Skeletal muscle tissue (tissue), 4 donors: ENCODE data around the gene THSD7A. TPM values are rescaled to one million over a fixed set of nuclear protein-coding genes. Genes with fewer than 3 reads are reported as not detected.
A peak's percentile ranks its signal among the peaks of the same experiment; 100 is the strongest.

Experiments
- H3K27ac ChIP-seq: one replicate; pipeline ENCODE4 v1.7.0; 2013; ENCODE audit warnings: mild to moderate bottlenecking, low read depth, low read length, inconsistent platforms
- H3K27me3 ChIP-seq, 3 donors: one replicate each; pipeline ENCODE4 v1.7.0; 2013; ENCODE audit warnings: low read length in 3 of 3; ENCODE audit not compliant: control insufficient read depth in 3 of 3, insufficient read depth in 3 of 3
- H3K36me3 ChIP-seq, 3 donors: one replicate each; pipeline ENCODE4 v1.7.0; 2013; ENCODE audit warnings: low read length in 3 of 3; ENCODE audit not compliant: control insufficient read depth in 3 of 3, insufficient read depth in 3 of 3
- H3K4me1 ChIP-seq, 3 donors: one replicate each; pipeline ENCODE4 v1.7.0; 2013; ENCODE audit warnings: low read length in 3 of 3, mild to moderate bottlenecking in 3 of 3; ENCODE audit not compliant: control insufficient read depth in 3 of 3, insufficient read depth in 3 of 3
- H3K4me3 ChIP-seq, 3 donors: one replicate each; pipeline ENCODE4 v1.7.0; 2013; ENCODE audit warnings: low read length in 3 of 3
- H3K9ac ChIP-seq, 3 donors: one replicate each; pipeline ENCODE4 v1.7.0; 2013; ENCODE audit warnings: low read length in 3 of 3, mild to moderate bottlenecking in 3 of 3, moderate library complexity in 2 of 3, low read depth in 1 of 3
- H3K9me3 ChIP-seq, 3 donors: one replicate each; pipeline ENCODE4 v1.7.0; 2013; ENCODE audit warnings: low read length in 3 of 3; ENCODE audit not compliant: control insufficient read depth in 3 of 3
- total RNA-seq: library from RNA; depleted of rRNA; stranded (reverse); fragments of >200 nt; gene quantifications from one replicate; pipeline ENCODE4 v1.2.3, GENCODE V29; 2014
- donor health status: Osteomylitis.

The THSD7A gene
- total RNA-seq, 1 donor from 2014 or later = 4.7 TPM

- no peaks in the 10 kb centered on the region for H3K27me3 ChIP-seq
- no peaks in the 10 kb centered on the region for H3K4me1 ChIP-seq
- no peak overlapping the region for H3K9ac ChIP-seq
- H3K36me3 ChIP-seq = no peaks in the 10 kb centered on the region
- H3K27ac ChIP-seq = no peak overlapping the region
- no peaks in the 10 kb centered on the region for H3K9me3 ChIP-seq
- H3K4me3 ChIP-seq = no peak overlapping the region
Measured at GRCh38 chr7:11469028-11469745, 362.8 kb downstream of the THSD7A start.

DNA sequence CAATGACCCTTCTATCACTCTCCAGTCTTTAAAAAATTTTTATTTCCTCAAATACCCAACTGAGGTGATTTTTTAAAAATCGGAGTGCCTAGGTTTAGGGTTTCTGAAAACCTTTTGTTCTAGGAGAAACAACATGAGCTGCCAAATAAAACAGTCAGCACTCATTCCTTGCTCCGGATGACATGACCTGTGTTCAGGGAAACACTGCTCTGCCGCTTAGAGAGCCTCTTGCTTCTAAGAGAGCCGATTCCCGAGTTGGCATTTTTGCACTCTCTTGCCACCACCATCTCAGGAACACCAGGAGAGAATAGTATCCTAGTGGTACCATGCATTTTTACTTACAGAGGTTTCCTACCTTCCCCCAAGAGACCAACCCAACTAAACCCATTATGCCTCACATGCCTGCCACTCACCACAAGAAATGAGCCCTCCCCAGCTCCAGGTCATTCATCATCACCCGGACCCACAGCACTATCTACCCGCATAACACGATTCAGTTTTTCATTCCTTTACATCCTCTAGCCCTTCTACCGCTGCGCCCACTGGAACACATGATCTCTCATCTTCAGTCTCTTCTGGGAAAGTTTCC is 365.4 kb downstream of the THSD7A start:
- Histone ChIP-seq H3K4me3 (no peak overlapping the region), H3K9ac (no peak overlapping the region), H3K27ac (no peak overlapping the region), H3K9me3 (no peaks in the 10 kb centered on the region), H3K36me3 (no peaks in the 10 kb centered on the region), H3K4me1 (no peaks in the 10 kb centered on the region), H3K27me3 (no peaks in the 10 kb centered on the region)

GRCh38 chr7:11464624-11465023 is 367.4 kb downstream of the THSD7A start:
- H3K4me3 ChIP-seq = no peak overlapping the region
- H3K9ac ChIP-seq = no peak overlapping the region
- no peaks in the 10 kb centered on the region for H3K27me3 ChIP-seq
- no peak overlapping the region for H3K27ac ChIP-seq
- H3K4me1 ChIP-seq = no peaks in the 10 kb centered on the region
- no peaks in the 10 kb centered on the region for H3K9me3 ChIP-seq
- H3K36me3 ChIP-seq = no peaks in the 10 kb centered on the region

- no peaks in the 10 kb centered on the region for H3K9me3 ChIP-seq
- H3K27me3 ChIP-seq = no peaks in the 10 kb centered on the region
- H3K9ac ChIP-seq = no peak overlapping the region
Measured at GRCh38 chr7:11461946-11462345, 370.1 kb downstream of the THSD7A start.

DNA sequence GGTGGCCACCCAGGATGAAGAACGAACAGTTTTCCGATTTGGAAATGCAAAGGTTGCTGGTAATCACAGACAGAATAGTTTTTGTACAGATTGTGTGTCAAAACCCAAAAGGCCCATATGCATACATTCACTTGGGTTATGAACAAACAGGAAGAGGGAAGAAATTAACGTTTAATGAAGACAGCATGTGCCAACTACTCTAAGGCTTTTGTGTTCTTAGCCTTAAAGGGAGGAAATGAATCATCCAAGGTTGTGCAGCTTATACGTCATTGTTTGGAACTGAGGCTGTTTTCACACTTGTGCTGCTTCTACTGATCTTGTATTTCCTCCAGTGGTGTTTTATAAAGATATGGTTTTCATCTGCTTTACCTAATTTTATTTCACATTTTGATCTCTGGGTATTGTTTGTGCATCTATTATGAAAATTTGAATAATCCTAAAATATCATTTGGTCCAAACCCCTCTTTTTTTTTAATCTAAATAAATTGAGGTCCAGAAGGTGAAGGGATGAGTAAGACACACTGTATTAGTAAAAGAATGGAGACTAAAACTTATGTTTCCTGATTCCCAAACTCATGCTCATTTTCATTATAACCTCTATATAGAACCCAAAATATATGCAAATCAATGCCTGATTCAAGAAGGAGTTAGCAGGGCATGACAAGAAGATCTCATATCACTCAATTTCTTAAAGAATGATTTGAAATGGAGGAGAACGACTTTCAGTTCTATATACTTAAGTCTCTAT is 373.1 kb downstream of the THSD7A start:
- H3K4me1 ChIP-seq = no peaks in the 10 kb centered on the region
- peak overlapping the region; percentile 32 for H3K27ac ChIP-seq
- H3K36me3 ChIP-seq = no peaks in the 10 kb centered on the region
- no peaks in the 10 kb centered on the region for H3K27me3 ChIP-seq
- no peak overlapping the region for H3K9ac ChIP-seq
- H3K4me3 ChIP-seq = no peak overlapping the region
- no peaks in the 10 kb centered on the region for H3K9me3 ChIP-seq

More at GRCh38 chr7:11461946-11462345, 370.1 kb downstream of the THSD7A start:
- H3K4me3 ChIP-seq = no peak overlapping the region
- H3K4me1 ChIP-seq = no peaks in the 10 kb centered on the region
- no peak overlapping the region for H3K27ac ChIP-seq
- H3K36me3 ChIP-seq = no peaks in the 10 kb centered on the region

DNA sequence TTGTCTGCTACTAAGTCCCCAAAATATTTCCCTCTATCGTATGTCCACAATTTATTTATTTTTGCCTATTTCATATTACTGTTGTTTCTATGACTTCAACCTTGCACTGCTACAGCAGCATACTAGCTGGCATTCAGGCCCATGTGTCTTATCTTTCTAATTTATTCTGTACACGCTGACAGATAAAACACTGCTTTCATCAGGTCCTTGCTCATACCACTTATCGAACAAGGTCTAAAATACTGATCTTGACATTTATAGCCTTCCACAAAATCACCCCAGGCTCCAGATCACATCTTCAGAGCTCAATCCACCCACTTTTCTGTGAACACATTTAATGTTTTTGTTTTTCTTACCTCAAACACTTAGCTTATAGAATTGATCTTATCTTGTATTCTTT is 374.6 kb downstream of the THSD7A start:
- H3K4me3 ChIP-seq = no peak overlapping the region
- no peaks in the 10 kb centered on the region for H3K4me1 ChIP-seq
- no peaks in the 10 kb centered on the region for H3K36me3 ChIP-seq
- H3K9me3 ChIP-seq = no peaks in the 10 kb centered on the region
- no peak overlapping the region for H3K27ac ChIP-seq
- no peaks in the 10 kb centered on the region for H3K27me3 ChIP-seq
- H3K9ac ChIP-seq = no peak overlapping the region

DNA sequence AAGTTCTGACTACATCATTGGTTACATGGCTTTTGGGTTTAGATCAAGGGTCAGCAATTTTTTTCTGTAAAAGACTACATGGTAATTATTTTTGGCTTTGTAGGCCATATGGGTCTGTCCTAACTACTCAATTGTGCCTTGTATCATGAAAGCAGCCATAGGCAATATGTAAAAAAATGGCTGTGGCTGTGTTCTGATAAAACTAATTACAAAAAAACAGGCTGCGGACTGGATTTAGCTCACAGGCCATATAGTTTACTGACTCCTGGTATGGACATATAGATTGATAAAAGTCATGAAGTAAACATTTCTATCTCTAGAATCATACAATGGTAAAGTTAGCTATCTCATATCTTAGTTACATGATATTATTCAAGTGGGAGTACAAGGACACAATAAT is 375.4 kb downstream of the THSD7A start:
- H3K27me3 ChIP-seq = no peaks in the 10 kb centered on the region
- no peaks in the 10 kb centered on the region for H3K4me1 ChIP-seq
- no peak overlapping the region for H3K4me3 ChIP-seq
- H3K9me3 ChIP-seq = no peaks in the 10 kb centered on the region
- H3K27ac ChIP-seq = no peak overlapping the region
- no peak overlapping the region for H3K9ac ChIP-seq
- no peaks in the 10 kb centered on the region for H3K36me3 ChIP-seq

GRCh38 chr7:11452476-11452875 is 379.5 kb downstream of the THSD7A start:
- H3K27ac ChIP-seq = no peak overlapping the region
- no peak overlapping the region for H3K9ac ChIP-seq
- H3K9me3 ChIP-seq = no peaks in the 10 kb centered on the region
- no peaks in the 10 kb centered on the region for H3K36me3 ChIP-seq
- no peaks in the 10 kb centered on the region for H3K4me1 ChIP-seq
- no peak overlapping the region for H3K4me3 ChIP-seq
- no peaks in the 10 kb centered on the region for H3K27me3 ChIP-seq

- Histone ChIP-seq H3K4me1 (no peaks in the 10 kb centered on the region), H3K9me3 (no peaks in the 10 kb centered on the region), H3K27ac (no peak overlapping the region), H3K36me3 (no peaks in the 10 kb centered on the region), H3K4me3 (no peak overlapping the region), H3K27me3 (no peaks in the 10 kb centered on the region), H3K9ac (no peak overlapping the region)
Measured at GRCh38 chr7:11450281-11450680, 381.7 kb downstream of the THSD7A start.

DNA sequence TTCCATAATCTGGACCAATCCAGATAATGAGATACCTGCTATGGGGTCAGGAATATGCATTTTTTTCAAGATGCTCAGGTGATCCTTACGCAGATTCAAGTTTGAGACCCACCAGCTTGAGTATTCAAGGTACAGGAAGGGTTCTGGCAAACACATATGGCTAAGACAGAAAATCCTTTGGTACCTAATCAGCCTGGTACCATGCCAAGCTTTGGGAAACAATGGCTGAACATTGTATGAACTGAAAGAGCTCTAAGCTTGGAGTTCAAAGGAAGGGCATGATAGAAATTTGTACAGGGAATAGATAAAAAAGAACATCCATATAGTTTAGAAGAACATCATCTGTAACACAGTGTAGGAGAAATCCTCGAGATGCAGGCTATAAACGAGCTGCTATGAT is 382.7 kb downstream of the THSD7A start:
- no peak overlapping the region for H3K4me3 ChIP-seq
- no peaks in the 10 kb centered on the region for H3K27me3 ChIP-seq
- H3K4me1 ChIP-seq = no peaks in the 10 kb centered on the region
- no peak overlapping the region for H3K9ac ChIP-seq
- H3K9me3 ChIP-seq = no peaks in the 10 kb centered on the region
- no peak overlapping the region for H3K27ac ChIP-seq
- H3K36me3 ChIP-seq = no peaks in the 10 kb centered on the region
